GM21825 (cell line): ENCODE data around the gene BRD3OS.

Experiments
- ATAC-seq: cut with Tn5 transposase; IDR thresholded peaks from one replicate; pipeline ENCODE4 v1.9.1; 2021; ENCODE audit warnings: mild to moderate bottlenecking, moderate library complexity; ENCODE audit not compliant: unreplicated experiment

The BRD3OS gene

DNA sequence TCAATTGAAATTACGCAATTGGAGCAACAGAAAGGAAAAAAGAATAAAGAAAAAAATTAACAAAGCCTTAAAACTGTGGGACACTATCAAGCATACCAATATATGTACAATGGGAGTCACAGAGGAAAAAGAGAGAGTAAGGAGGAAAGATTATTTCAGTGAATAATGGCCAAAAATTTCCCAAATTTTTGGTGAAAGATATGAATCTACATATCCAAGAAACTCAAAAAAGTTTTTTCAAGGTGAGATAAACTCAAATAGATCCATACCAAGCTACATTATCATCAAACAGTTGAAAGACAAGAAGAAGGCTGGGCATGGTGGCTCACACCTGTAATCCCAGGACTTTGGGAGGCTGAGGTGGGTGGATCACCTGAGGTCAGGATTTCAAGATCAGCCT lies 51.4 kb downstream of the BRD3OS start:
- no peak for ATAC-seq
